ENCODE measurements around the gene WDR31.

DNA sequence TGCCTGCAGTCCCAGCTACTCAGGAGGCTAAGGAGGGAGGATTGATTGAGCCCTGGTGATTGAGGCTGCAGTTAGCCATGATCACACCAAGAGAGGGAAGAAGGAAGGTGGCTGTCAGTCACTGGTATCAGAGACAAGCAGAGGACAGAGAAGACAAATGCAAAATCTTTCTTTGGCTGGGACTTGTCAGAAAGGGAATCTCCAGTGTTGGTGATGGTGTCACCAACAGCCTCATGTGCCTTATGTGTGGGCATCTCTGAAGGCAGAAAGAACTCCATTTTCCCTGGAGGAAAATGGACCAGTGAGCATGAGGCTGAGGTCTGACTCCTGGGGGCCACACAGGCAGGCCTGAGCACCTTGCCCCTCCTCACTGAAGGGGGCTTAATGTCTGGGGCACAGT lies 24.8 kb downstream of the WDR31 start:
- TF ChIP-seq EGR2 (tag by site-specific recombination; IDR thresholded peaks at IDR 0.05; ENCODE audit: low read depth) (no peak), ZBTB8A (tag by site-specific recombination; IDR thresholded peaks at IDR 0.05) (no peak), ZNF174 (tag by site-specific recombination; IDR thresholded peaks at IDR 0.05) (no peak), ZNF138 (tag by site-specific recombination; IDR thresholded peaks at IDR 0.05; ENCODE audit: borderline replicate concordance) (no peak)
- TF ChIP-seq, protein P1, sequence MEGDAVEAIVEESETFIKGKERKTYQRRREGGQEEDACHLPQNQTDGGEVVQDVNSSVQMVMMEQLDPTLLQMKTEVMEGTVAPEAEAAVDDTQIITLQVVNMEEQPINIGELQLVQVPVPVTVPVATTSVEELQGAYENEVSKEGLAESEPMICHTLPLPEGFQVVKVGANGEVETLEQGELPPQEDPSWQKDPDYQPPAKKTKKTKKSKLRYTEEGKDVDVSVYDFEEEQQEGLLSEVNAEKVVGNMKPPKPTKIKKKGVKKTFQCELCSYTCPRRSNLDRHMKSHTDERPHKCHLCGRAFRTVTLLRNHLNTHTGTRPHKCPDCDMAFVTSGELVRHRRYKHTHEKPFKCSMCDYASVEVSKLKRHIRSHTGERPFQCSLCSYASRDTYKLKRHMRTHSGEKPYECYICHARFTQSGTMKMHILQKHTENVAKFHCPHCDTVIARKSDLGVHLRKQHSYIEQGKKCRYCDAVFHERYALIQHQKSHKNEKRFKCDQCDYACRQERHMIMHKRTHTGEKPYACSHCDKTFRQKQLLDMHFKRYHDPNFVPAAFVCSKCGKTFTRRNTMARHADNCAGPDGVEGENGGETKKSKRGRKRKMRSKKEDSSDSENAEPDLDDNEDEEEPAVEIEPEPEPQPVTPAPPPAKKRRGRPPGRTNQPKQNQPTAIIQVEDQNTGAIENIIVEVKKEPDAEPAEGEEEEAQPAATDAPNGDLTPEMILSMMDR (tag by site-specific recombination; IDR thresholded peaks at IDR 0.05), result no peak
- TF ChIP-seq, protein P2, sequence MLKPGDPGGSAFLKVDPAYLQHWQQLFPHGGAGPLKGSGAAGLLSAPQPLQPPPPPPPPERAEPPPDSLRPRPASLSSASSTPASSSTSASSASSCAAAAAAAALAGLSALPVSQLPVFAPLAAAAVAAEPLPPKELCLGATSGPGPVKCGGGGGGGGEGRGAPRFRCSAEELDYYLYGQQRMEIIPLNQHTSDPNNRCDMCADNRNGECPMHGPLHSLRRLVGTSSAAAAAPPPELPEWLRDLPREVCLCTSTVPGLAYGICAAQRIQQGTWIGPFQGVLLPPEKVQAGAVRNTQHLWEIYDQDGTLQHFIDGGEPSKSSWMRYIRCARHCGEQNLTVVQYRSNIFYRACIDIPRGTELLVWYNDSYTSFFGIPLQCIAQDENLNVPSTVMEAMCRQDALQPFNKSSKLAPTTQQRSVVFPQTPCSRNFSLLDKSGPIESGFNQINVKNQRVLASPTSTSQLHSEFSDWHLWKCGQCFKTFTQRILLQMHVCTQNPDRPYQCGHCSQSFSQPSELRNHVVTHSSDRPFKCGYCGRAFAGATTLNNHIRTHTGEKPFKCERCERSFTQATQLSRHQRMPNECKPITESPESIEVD (tag by site-specific recombination; IDR thresholded peaks at IDR 0.05), result no peak
- TF ChIP-seq, protein P3, sequence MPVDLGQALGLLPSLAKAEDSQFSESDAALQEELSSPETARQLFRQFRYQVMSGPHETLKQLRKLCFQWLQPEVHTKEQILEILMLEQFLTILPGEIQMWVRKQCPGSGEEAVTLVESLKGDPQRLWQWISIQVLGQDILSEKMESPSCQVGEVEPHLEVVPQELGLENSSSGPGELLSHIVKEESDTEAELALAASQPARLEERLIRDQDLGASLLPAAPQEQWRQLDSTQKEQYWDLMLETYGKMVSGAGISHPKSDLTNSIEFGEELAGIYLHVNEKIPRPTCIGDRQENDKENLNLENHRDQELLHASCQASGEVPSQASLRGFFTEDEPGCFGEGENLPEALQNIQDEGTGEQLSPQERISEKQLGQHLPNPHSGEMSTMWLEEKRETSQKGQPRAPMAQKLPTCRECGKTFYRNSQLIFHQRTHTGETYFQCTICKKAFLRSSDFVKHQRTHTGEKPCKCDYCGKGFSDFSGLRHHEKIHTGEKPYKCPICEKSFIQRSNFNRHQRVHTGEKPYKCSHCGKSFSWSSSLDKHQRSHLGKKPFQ (tag by site-specific recombination; IDR thresholded peaks at IDR 0.05), result no peak
- TF ChIP-seq, protein P4, sequence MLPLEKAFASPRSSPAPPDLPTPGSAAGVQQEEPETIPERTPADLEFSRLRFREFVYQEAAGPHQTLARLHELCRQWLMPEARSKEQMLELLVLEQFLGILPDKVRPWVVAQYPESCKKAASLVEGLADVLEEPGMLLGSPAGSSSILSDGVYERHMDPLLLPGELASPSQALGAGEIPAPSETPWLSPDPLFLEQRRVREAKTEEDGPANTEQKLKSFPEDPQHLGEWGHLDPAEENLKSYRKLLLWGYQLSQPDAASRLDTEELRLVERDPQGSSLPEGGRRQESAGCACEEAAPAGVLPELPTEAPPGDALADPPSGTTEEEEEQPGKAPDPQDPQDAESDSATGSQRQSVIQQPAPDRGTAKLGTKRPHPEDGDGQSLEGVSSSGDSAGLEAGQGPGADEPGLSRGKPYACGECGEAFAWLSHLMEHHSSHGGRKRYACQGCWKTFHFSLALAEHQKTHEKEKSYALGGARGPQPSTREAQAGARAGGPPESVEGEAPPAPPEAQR (tag by site-specific recombination; IDR thresholded peaks at IDR 0.05), result no peak

Measured in HEK293 (cell line).